Ovary (tissue), 3 donors: ENCODE measurements around the gene ZNF736.

Source experiments
- EP300 ChIP-seq: sonication (generic); formaldehyde crosslinking; IDR thresholded peaks from one replicate; pipeline ENCODE4 v1.6.1; 2017; ENCODE audit warnings: antibody characterized with exemption
- POLR2A ChIP-seq: fragments of 450-650 bp; IDR thresholded peaks from one replicate; pipeline ENCODE4 v1.6.1; 2017; ENCODE audit warnings: antibody characterized with exemption, mild to moderate bottlenecking, moderate library complexity
- TF ChIP-seq, protein P1 (sequence below), 3 donors: fragments of 450-650 bp in 2 of 3; fragments of 200-600 bp in 1 of 3; IDR thresholded peaks; one replicate each; pipeline versions ENCODE4 v1.5.1 to v1.8.0; 2016 to 2022; ENCODE audit warnings: antibody characterized with exemption in 3 of 3, mild to moderate bottlenecking in 1 of 3
- donor health status: DM: no; HTN: no; CAD: no.

DNA sequence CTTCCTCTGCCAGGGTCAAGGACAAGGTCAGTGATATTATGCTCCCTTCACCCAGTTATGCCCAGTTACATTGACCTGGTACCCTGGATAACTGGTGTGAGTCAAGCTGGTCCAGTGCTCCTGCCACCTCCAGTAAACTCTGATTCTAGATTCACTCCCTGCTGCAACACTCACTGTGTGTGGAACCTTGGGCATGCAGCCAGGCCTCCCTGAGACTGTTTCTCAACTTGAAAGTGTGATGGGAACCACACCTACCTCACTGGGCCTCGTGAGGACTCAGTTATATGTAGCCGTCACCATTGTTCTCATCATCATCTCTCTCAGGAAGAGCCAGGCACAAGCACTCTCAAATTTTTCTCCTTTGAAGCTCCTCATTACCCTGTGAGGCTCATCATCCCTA, 935 bp upstream of the ZNF736 start:
- TF ChIP-seq, protein P1, sequence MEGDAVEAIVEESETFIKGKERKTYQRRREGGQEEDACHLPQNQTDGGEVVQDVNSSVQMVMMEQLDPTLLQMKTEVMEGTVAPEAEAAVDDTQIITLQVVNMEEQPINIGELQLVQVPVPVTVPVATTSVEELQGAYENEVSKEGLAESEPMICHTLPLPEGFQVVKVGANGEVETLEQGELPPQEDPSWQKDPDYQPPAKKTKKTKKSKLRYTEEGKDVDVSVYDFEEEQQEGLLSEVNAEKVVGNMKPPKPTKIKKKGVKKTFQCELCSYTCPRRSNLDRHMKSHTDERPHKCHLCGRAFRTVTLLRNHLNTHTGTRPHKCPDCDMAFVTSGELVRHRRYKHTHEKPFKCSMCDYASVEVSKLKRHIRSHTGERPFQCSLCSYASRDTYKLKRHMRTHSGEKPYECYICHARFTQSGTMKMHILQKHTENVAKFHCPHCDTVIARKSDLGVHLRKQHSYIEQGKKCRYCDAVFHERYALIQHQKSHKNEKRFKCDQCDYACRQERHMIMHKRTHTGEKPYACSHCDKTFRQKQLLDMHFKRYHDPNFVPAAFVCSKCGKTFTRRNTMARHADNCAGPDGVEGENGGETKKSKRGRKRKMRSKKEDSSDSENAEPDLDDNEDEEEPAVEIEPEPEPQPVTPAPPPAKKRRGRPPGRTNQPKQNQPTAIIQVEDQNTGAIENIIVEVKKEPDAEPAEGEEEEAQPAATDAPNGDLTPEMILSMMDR (IDR thresholded peaks at IDR 0.05) = no peak
- TF ChIP-seq POLR2A (no peak), EP300 (no peak)
